ENCODE data around the gene PTRHD1.
"Not testable (repeated sequence)": the region's sequence is repeated elsewhere in the genome, so short reads cannot be mapped to it uniquely, and the experiment has no call there.

PTRHD1 gene

GRCh38 chr2:24813691-24814137 lies 20.5 kb upstream of the PTRHD1 start:
- no peak for DNase-seq (ENCODE audit: extremely low read depth in 1 of 2, low read depth in 1 of 2)

GRCh38 chr2:24809316-24810007 lies 16.3 kb upstream of the PTRHD1 start:
- DNase-seq (ENCODE audit: extremely low read depth in 1 of 2, low read depth in 1 of 2), result no peak

- DNase-seq (ENCODE audit: extremely low read depth in 1 of 2, low read depth in 1 of 2), result no peak
These were observed 13.5 kb upstream of the PTRHD1 start for GRCh38 chr2:24806661-24807036.

- not testable (repeated sequence) for DNase-seq (ENCODE audit: extremely low read depth in 1 of 2, low read depth in 1 of 2)
These were observed 12.8 kb upstream of the PTRHD1 start for GRCh38 chr2:24805811-24806660.

DNA sequence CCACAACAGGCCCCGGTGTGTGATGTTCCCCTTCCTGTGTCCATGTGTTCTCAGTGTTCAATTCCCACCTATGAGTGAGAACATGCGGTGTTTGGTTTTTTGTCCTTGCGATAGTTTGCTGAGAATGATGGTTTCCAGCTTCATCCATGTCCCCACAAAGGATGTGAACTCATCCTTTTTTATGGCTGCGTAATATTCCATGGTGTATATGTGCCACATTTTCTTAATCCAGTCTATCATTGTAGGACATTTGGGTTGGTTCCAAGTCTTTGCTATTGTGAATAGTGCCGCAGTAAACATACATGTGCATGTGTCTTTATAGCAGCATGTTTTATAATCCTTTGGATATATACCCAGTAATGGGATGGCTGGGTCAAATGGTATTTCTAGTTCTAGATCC lies 7.3 kb upstream of the PTRHD1 start:
- not testable (repeated sequence) for DNase-seq (ENCODE audit: extremely low read depth in 1 of 2, low read depth in 1 of 2)

- DNase-seq (ENCODE audit: extremely low read depth in 1 of 2, low read depth in 1 of 2), result no peak
These were observed 4.5 kb upstream of the PTRHD1 start for GRCh38 chr2:24797644-24798043.

DNA sequence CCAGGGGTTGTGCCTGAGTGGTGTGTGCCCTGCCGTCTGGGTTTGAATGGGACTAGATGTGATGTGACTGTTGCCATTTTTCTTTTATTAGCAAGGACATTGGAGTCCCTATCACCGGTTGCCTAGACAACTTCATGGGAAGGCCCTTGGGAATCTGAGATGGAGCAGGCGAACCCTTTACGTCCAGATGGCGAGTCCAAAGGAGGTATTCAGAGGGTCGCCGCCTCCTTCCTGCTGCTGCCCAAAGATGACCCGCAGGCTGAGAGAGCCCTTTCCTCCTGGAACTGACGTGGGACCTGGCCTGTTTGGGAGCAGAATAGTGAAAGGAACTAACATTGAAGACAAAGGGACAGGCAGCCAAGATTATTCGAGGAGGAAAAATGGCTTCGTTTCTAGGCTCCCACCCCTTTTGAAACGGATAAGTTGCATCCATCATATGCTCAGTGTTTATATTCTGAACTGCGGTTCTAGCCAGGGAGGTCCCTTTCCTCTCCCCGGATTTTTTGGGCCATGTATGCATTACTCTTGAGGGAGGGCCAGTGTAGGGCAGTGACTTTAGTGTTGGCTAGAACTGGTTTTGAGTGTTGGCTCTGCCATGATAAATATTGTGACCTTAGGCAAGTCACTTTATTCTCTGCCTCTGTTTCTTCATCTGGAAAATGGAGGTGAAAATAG lies 707 bp upstream of the PTRHD1 start:
- no peak for DNase-seq (ENCODE audit: extremely low read depth in 1 of 2, low read depth in 1 of 2)

GRCh38 chr2:24792542-24792873 lies 683 bp downstream of the PTRHD1 start:
- no peak for DNase-seq (ENCODE audit: extremely low read depth in 1 of 2, low read depth in 1 of 2)

DNA sequence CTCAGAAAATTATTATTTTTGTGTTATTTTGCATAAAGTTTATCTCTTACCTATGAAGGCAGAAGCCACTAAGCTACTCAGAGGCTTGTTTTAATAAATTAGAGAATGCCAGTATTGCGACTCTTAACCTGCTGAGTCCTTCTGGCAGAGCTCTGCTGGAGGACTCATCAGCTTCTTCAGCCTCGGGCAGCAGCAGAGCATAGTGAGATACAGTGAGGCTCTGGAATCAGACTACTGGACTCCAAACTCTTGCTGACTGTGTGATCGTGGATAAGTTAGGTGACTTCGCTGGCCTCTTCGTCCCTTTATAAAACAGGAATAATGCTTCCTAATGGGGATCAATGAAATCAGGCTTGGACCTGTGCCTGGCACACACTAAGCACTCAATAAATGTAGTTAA lies 1.7 kb downstream of the PTRHD1 start:
- DNase-seq (ENCODE audit: extremely low read depth in 1 of 2, low read depth in 1 of 2), result no peak

DNA sequence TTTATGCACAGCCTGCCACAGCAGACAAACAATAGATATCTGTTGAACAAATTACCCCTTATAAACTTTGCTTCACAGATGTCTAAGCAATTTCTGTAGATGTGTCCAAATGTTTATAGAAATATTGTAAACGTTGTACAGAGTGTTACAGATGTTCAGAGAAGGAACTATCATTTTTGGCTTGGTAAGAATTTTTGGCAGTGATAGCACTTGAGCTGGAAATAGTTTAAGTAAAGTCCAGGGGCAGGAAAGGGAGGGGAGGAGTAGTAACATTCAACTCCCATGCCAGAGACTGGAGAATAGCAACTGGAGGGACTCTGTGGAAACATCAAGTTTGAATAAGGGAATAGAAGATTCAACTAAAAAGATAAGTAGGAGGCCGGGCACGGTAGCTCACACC lies 4.4 kb downstream of the PTRHD1 start:
- no peak for DNase-seq (ENCODE audit: extremely low read depth in 1 of 2, low read depth in 1 of 2)

DNA sequence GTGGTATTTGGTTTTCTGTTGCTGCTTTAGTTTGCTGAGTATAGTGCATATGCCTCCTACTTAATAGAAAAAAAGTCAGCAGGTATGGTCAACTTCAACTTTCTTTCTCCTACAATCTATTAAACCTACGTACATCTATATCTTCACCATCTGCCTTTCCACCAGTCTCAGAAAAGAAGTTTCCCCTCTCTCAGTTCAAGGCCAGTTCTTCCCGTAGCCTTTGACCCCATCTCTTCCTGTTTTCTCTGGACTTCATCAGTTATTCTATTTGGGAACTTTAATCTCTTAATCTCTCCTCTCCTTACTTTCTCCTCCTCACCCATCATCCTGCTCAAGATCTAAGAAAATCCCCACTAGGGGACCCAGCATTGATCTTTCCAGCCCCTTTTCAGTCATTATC lies 5.7 kb downstream of the PTRHD1 start:
- no peak for DNase-seq (ENCODE audit: extremely low read depth in 1 of 2, low read depth in 1 of 2)

DNA sequence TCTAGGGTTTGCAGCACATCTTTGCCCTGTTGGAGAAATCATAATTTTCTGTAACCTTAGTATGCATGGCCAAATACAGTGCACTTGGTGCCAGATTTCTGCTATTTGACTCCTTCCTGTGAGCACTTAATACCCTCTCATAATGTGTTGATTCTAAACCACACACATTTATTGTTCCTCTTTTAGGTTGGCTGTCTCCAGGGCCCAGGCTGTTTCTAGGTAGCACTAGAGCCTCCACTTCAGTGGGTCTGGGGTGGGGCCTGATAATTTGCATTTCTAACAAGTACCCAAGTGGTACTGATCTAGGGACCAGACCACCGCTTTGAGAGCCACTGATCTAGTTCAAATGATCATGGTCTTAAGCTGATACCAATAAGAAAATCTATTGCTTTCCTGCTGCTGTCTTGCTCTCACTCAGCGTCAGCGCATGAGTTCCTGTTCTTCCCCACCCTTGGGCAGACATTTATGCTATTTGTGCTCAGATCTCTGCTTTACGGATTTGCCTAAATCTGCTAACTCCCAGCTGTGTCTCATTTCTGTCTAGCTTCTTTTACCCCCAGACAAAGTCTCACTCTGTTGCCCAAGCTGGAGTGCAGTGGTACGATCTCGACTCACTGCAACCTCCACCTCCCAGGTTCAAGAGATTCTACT lies 7.4 kb downstream of the PTRHD1 start:
- no peak for DNase-seq (ENCODE audit: extremely low read depth in 1 of 2, low read depth in 1 of 2)

GRCh38 chr2:24783641-24784040 lies 9.6 kb downstream of the PTRHD1 start:
- DNase-seq (ENCODE audit: extremely low read depth in 1 of 2, low read depth in 1 of 2), result no peak

- DNase-seq (ENCODE audit: extremely low read depth in 1 of 2, low read depth in 1 of 2), result no peak
These were observed 14.1 kb downstream of the PTRHD1 start for GRCh38 chr2:24779116-24779515.

GRCh38 chr2:24774373-24774772 lies 18.8 kb downstream of the PTRHD1 start:
- DNase-seq (ENCODE audit: extremely low read depth in 1 of 2, low read depth in 1 of 2), result no peak

GRCh38 chr2:24771764-24772586 lies 21.2 kb downstream of the PTRHD1 start:
- no peak for DNase-seq (ENCODE audit: extremely low read depth in 1 of 2, low read depth in 1 of 2)

- no peak for DNase-seq (ENCODE audit: extremely low read depth in 1 of 2, low read depth in 1 of 2)
These were observed 22.1 kb downstream of the PTRHD1 start for GRCh38 chr2:24771061-24771460.

DNA sequence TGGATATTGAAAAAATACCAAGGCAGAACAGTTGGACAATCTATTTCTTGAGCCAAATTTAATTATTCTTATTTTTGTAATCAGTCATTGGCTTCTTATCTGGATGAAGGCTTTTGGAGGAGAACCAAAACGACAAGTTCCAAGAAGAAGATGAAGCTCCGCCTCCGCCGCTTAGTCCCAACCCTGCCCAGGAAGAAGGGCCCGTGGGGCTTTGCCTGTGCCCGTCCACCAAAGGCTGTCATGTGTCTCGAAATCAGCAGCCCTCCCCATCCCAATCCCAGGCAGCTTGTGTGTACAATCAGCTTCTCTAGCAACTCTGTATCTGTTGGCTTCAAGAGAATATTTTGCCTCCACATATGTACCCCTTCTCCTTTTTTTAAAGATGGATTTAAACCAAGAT lies 24.6 kb downstream of the PTRHD1 start:
- no peak for DNase-seq (ENCODE audit: extremely low read depth in 1 of 2, low read depth in 1 of 2)

- DNase-seq (ENCODE audit: extremely low read depth in 1 of 2, low read depth in 1 of 2), result no peak
These were observed 25.2 kb downstream of the PTRHD1 start for GRCh38 chr2:24768013-24768412.

- no peak for DNase-seq (ENCODE audit: extremely low read depth in 1 of 2, low read depth in 1 of 2)
These were observed 26.6 kb downstream of the PTRHD1 start for GRCh38 chr2:24766609-24767008.

- no peak for DNase-seq (ENCODE audit: extremely low read depth in 1 of 2, low read depth in 1 of 2)
These were observed 29.3 kb downstream of the PTRHD1 start for GRCh38 chr2:24763843-24764242.

Data from activated CD8-positive, alpha-beta memory T cell treated with anti-CD3 and anti-CD28 coated beads for 1 hour (primary cell).